HFF-Myc (cell line): ENCODE measurements around the gene NUDT8.

Source experiments
- DNase-seq: peaks from one replicate; pipeline ENCODE4 v3.0.0-alpha.2; 2011; ENCODE audit warnings: low read depth; ENCODE audit errors: extremely low read depth
- H3K4me3 ChIP-seq: replicated peaks from 2 replicates; pipeline ENCODE4 v1.5.1; 2011; ENCODE audit warnings: low read depth, mild to moderate bottlenecking, control low read depth, low read length
- TF ChIP-seq, protein P1 (sequence below): IDR thresholded peaks from 2 replicates; pipeline ENCODE4 v1.5.1; 2012; ENCODE audit warnings: mild to moderate bottlenecking, low read depth, low read length, control low read depth; ENCODE audit errors: missing control alignments

The NUDT8 gene

DNA sequence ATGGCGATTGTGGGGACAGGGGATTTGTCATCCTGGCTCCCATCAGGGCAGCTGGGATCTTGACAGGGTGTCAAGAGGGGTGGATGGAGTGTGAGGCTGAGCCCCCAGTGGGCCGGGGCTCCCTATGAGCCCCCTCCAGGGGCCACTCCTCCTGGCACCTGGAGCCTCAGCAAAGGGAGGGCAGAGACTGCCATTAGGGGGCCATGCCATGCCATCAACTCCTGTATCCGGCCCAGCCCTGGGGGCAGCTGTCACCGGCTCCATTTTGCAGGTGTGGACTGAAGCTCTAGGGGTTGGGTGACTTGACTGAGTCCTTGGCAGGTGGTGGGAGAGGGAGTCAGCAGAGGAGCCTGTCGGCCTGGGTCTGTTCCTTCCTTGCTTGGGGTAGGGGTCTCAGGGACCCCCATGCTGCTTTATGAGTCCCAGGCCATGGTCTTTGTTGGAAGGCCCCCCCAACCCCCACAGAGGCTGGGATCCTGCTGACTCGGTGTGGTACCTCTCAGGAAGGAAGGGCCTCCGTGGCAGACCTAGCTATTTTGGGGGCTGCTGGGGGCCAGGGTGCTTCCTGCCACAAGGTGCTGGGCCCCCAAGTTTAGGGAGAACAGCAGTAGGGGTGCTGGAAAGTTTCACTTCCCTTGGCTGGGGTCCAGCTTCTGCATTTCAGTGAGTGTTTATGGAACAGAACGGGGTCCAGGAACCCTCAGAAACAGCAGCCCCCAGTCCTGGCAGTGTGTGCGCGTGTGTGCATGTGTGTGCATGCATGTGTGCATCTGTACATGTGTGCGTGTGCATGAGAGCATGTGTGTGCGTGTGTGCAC is 19.3 kb upstream of the NUDT8 start:
- H3K4me3 ChIP-seq, result no peak overlapping the region
- TF ChIP-seq, protein P1, sequence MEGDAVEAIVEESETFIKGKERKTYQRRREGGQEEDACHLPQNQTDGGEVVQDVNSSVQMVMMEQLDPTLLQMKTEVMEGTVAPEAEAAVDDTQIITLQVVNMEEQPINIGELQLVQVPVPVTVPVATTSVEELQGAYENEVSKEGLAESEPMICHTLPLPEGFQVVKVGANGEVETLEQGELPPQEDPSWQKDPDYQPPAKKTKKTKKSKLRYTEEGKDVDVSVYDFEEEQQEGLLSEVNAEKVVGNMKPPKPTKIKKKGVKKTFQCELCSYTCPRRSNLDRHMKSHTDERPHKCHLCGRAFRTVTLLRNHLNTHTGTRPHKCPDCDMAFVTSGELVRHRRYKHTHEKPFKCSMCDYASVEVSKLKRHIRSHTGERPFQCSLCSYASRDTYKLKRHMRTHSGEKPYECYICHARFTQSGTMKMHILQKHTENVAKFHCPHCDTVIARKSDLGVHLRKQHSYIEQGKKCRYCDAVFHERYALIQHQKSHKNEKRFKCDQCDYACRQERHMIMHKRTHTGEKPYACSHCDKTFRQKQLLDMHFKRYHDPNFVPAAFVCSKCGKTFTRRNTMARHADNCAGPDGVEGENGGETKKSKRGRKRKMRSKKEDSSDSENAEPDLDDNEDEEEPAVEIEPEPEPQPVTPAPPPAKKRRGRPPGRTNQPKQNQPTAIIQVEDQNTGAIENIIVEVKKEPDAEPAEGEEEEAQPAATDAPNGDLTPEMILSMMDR, result no peak
- DNase-seq, result no peak

DNA sequence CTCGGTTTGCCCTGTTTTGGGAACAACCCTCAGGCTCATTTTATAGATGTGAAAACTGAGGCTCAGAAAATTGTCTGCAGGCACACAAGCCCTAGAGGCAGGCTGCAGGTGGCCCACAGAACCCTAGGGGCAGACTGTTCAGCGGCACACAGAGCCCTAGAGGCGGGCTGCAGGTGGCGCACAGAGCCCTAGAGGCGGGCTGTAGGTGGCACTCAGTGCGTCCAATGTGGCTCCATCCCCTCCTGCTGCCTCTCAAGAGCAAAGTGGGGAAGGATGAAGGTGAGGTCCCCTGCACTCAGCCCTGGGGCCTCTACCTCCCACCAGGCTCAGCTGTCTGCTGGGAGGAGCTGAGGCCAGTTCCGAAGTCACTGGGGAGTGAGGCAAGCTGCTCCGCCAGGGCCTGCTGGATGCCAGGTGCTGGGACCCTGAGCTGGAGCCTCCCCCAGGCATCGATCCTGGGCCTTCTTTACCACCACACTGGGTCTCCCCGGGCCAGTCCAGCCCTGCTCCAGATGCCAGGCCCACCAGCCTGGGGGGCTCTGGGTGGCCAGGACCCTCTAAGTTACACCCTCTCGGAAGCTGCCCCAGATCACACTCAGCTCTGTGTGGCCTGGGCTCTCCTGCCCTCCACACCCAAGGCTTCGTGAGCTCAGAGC is 18.5 kb upstream of the NUDT8 start:
- H3K4me3 ChIP-seq, result no peak overlapping the region
- TF ChIP-seq, protein P1, result no peak
- no peak for DNase-seq

DNA sequence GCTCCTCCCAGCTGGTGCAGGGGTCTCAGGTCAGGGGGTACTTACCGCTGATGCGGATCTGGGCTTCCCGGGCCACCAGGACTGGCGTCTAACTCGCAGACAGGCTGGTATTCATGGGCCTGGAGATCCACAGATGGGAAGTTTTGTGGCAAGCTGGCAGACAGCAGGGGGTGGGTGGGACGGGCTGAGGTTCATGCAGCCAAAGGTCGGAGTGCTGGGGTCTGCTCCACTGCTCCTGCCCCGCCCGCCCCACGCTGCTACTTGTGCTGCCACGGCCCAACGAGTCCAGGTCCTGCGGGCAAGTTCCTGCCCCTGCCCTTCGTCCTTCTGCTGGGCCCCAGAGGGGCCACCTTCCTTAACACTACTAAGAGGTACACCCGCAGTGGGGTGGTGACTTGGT is 17.7 kb upstream of the NUDT8 start:
- no peak overlapping the region for H3K4me3 ChIP-seq
- TF ChIP-seq, protein P1, result no peak
- DNase-seq, result no peak

DNA sequence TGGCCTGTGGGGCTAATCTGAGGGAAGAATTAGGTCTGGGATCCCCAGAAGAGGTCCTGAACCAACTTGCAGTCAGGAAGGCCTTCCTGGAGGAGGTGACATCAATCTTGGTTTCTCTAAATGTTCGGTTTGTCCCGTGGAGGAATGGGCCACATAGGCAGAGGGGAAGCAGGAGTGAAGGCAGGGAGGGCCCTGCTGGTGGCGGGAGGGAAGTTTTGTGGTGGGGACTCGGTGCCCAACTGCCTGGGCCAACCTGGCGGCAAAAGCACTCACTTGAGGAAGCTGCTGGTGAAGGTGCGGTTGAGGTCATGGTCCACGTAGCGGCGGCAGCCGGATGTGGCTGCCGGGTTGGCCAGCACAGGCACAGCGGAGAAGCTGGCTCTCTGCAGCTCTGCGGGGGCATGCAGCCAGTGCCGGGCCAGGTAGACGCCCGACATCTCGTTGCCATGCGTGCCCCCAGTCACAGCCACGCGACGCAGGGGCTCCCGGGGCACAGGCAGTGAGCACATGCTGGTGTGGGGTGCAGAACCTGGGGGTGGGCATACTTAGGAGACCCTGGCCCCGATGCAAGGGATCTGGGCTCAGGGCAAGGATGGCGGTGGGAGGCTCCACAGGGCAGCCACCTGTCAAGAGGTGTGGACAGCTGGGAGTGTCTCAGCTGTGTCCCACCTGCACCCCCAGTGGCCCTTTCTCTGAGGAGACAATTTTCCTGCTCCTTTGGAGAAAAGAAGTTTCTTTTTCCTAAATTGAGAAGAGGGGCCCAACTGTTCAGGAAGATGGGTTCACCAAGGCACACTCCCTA is 17.0 kb upstream of the NUDT8 start:
- TF ChIP-seq, protein P1, result no peak
- H3K4me3 ChIP-seq, result no peak overlapping the region
- no peak for DNase-seq

DNA sequence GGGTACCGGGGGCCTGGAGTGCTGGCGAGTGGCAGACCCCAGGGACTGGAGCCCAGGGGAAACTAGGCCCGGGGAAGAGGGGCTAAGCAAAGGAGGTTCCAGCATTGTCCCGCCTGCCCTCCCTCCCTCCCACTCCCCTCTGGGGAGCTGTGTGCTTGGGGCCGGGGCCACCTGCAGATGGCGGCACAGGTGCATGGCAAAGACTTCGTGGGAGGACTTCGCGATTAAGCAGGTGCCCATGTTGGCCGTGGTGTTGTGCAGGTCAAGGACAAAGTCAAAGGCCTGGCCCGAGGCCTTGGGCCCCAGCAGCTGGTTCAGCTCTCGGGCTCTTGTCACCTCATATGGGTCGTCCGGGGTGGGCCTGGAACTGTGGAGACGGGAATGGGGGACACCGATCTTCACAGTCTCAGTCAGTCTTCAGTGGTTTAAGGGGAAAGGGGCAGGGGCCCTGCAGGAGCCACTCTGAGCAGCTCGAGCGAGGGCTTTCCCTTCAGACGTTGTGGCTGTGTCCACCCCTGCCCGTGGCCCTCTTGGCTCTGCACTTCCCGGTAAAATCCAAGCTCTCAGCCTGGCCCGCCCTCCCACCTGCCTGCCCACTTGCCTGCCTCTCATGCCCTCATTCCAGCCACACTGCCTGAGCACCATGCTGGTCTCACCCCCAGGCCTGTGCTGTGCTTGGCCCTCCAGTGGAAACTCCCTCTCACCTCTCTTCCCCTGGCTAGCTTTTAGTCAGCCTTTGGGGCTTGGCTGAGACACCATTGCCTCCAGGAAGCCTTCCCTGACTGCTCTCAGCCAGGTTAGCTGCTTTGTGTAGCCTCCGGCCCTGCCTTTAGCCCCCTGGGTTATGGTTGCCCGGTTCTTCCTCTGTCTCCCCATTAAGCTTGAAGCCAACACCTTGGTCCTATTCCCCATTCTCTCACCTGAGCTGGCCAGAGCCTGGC is 16.1 kb upstream of the NUDT8 start:
- TF ChIP-seq, protein P1, result no peak
- no peak overlapping the region for H3K4me3 ChIP-seq
- DNase-seq, result no peak
